Effector CD4-positive, alpha-beta T cell (primary cell): ENCODE measurements around the gene HNRNPR.
A peak's percentile ranks its signal among the peaks of the same experiment; 100 is the strongest.
"Not testable (repeated sequence)": the region's sequence is repeated elsewhere in the genome, so short reads cannot be mapped to it uniquely, and the experiment has no call there.

Experiments
- DNase-seq: peaks from one replicate; pipeline ENCODE4 v3.0.0-alpha.2; 2020
- total RNA-seq: gene quantifications from one replicate; lab custom pipeline; 2026; lab: John Stamatoyannopoulos, UW

The HNRNPR gene
- total RNA-seq, result 166 reads per million, percentile 90 among the genes with 10 or more reads in this experiment

DNA sequence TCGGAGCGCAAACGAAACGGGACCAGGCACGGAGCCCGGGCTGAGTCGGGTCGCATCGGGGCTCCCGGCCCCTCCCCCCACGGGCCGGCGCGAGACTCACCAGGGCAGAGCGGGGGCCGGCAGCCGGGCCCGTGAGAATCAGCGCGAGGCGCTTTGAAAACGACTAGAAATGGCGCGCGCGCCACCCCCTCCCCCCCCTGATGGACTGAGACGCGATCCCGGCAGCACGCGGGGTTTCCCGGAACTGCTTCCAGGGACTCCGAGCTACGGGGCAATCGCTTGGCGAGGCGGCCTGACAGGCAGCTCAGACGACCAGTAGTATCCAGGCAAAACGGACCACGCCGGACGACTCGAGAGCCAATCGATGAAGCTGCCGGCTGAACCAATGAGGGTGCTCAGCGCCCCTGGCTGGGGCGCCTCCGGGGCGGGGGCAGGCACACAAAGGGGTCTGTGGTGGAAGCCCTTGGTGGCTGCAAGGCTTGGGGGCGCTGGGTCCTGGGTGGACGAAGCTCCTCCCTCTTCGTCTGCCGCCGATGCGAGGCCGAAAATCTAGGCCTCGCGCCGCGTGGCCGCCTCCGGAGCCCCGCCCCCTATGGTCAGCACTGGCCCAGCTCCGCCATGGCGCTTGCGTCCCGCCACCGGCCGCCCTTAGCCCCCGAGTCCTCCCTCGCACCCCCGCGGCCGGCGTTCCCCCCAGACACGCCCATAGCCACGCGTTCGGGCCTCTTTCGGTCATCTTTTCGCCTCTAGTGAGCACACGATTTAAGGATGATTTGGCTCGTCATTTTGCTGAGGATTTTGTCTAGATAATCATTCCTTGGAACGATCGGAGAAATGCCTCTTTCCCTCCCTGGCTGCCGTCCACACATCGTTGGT, at the start of gene HNRNPR:
Gene HNRNPR (minus strand): TSS at position 174 of the 876 bp plus-strand sequence. CDS start 3,276 bp downstream, outside the sequence.
- peak; percentile 100 for DNase-seq

DNA sequence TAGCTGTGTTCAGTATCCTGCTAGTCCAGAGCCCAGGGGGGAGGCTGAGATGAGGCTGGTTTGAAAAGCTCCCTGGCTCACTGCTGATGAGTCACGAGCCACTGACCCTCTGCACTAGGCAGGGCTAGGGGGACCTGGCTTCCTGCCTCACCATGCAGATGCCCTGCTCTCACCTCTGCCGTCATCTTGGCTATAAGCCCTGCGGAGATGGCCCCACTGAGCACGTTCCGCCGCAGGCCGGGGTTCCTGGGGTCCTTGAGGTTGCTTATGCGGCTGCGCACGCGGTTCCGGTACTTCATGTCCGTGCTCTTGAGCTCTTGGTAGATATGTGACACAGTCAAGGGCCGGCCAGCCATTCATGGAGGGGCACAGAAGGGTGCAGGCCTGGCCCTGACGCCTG, 49.6 kb upstream of the HNRNPR start:
- no peak for DNase-seq

DNA sequence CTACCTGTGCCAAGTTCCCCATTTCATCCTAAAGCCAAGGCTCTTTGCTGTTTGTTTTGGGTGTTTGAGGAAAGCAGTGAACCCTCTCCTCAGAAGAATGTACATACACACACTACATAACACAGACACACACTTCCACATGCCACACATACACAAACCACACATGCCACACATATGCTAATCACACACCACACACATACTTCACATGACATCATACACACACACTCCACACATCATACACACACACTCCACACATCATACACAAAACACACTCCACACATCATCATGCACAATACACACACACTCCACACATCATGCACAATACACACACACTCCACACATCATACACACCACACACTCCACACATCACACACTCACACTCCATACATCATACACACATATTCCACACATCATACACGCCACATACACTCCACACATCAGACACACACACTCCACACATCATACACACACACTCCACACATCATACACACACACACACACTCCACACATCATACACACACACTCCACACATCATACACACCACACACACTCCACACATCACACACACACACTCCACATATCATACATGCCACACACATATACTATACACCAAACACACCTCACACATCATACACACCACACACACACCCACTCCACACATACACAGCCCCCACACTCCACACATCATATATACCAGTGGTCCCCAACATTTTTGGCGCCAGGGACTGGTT, 48.2 kb upstream of the HNRNPR start:
- no peak for DNase-seq

DNA sequence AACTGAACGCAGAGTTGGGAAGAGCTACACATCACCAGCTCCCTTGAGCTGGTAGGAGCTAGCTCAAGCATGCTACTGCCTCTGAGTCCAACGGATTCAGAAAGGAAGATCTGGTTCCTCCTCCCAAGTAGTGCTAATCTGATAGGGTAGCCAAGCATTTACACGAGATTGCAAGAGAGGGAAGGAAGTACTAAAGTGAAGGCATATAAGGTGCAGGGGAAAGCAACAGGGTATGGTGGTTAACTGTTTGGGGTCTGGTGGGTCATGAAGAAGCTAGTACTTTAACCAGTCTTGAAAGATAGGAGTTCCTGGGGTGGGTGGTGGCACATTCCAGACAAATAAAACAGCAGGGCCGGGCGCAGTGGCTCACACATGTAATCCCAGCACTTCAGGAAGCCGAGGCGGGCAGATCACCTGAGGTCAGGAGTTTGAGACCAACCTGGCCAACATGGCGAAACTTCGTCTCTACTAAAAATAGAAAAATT, 45.8 kb upstream of the HNRNPR start:
- no peak for DNase-seq

DNA sequence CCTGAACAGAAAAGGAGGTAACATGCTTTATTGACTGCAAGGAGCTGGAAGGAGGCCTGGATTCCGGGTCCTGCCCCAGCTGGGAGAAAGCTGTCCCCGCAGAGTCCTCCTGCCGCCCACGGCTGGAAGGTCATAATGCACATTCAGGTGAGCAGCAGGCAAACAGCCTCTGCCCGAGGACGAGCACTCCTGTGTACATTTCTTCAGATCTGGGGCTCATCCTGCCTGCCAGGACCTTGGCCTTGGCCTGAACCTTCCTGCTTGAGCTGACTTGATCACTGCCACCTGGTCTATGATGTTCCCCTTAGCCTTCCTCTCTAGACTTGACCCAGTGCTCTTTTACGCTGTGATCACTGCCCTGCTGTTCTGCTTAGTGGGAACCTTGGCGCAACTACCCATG, 43.4 kb upstream of the HNRNPR start:
- no peak for DNase-seq

DNA sequence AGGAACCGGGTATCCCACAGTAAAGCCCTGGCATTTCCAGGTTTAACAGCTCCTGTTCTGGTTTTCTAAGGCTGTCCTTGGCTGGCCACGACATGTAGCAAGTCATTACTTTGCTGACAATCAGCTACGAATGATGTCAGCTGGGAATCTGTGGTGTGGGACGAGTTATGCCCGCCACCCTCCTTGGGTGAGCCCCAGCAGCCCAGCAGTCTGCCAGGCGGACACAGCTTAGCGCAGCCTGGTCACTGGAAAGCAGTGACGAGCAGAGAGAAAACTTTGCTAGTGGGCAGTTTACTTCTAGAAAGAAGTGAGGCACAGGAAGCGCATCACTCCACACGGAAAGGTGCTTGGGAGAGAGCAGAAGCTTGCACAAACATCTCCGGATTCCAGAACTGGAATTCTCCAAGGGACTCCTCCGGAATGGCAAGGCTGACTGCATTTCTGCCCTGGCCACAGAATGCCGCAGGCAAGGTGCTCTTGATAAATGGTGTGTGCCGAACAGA, 41.1 kb upstream of the HNRNPR start:
- DNase-seq, result no peak

DNA sequence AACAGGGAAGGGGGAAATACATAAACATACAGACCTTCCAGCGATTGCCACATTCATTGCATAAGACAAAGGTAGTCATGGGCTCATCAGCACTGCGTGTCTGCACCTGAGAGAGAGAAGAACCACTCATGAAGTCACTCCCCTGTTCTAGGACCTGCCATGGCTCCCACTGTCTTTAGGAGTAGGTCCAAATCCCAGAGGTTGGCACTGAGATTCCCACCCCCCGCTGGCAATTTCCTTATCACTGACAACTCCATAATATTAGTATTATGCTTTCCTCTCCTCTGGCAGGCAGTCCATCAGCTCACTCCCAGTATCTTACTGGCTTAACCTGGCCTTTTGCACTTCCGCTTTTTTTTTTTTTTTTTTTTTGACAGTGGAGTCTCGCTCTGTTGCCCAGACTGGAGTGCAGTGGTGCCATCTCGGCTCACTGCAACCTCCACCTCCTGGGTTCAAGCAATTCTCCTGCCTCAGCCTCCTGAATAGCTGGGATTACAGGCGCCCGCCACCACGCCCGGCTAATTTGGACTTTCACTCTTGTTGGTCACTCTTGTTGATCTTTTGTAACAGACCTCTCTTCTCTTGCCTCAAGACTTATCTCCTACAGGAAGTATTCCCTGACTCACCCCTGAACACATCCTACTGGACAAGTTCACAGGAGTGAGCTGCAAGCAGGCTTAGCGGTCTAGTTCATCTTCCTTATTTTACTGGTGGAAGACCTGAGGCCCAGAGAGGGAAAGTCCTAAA, 40.4 kb upstream of the HNRNPR start:
- DNase-seq, result no peak

DNA sequence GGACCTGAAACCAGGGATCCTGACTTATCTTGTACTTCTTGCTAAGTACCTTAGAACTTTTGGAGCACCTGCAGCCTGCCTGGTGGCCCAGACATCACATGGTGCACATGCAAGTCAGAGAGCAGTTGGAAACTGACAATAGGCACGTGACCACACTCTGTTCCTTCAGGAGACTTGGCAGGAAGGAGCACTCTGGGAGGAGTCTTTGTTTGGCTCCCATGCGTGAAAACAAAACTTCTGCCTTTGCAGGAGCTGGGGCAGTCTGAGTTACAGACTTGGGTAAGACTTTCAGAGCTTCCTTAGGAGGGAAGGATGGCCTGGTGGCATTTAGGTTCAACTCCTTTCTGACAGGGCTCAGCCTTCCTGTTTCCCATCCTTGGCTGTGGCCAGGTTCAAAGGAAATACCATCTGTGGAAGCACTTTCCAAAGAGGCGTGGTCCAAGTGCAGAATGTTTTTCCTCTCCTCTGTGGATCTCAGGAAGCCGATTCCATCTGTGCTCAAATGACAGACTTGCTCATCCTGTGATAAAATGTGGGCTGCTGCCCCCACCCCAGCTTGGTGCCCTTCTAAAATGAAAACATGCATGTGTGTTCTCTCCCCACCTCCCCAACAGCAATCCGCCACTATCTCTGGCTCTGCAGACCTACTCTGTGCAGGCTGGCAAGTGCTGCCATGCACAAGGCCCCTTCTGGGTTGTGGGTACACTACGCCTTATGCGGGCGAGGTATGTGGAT, 39.7 kb upstream of the HNRNPR start:
- no peak for DNase-seq

DNA sequence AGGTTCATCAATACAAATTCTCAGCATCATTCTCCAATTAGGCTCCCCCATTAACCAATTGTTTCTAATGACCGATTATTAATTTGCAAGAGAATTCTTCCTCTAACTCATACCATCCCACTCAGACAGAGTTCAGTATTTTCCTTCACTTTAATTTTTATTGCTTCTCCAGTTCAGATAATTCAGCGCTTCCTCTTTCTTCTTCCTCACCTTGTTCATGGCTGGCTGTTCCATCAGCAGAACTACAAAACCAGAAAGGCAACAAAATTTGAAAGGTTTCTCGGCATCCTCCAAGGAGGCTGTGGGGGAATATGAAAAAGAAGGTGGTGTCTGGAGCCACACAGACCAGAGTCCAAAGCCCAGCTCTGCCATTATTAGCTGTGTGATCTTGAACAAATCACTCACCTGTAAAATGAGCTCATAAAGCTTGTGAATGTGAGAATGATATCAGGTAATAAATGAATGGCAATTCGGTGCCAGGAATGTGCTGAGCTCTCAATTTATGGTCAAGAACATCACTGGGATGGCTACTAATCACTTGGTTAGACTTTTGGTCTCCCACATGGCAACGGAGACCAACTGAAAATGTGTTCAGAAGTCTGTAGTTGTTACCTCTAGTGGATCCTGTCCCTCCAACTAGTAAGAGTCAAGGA, 37.3 kb upstream of the HNRNPR start:
- DNase-seq, result no peak

DNA sequence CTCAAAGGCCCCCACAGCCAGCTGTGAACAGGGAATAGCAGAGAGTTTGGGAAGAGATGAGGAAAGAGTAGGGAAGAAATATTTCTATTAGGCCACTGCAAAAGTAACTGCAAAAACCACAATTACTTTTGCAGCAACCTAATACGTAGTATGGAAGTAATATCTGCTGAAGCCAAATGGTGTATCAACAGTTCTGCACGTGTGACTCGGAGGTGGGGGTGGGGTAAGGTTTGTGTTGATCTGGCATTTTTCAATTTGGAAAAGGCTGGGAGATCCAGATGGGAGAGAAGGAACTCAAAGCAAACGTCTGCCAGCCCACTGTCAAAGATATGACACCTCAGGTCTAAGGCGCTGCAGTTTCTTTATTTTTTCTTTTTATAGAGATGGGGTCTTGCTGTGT, 36.6 kb upstream of the HNRNPR start:
- DNase-seq, result no peak

DNA sequence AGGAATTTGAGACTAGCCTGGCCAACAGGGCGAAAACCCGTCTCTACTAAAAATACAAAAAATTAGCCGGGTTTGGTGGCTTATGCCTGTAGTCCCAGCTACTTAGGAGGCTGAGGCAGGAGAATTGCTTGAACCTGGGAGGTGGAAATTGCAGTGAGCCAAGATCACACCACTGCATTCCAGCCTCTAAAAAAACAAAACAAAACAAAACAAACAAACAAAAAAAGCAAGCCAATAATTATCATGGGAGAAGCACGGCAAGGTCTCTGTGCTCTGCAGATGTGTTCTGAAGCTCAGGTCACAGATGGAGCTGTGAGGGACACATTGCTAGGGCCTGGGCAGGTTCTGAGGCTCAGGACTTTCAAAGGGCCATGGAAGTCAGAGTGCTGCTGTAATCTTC, 36.2 kb upstream of the HNRNPR start:
- DNase-seq, result not testable (repeated sequence)

DNA sequence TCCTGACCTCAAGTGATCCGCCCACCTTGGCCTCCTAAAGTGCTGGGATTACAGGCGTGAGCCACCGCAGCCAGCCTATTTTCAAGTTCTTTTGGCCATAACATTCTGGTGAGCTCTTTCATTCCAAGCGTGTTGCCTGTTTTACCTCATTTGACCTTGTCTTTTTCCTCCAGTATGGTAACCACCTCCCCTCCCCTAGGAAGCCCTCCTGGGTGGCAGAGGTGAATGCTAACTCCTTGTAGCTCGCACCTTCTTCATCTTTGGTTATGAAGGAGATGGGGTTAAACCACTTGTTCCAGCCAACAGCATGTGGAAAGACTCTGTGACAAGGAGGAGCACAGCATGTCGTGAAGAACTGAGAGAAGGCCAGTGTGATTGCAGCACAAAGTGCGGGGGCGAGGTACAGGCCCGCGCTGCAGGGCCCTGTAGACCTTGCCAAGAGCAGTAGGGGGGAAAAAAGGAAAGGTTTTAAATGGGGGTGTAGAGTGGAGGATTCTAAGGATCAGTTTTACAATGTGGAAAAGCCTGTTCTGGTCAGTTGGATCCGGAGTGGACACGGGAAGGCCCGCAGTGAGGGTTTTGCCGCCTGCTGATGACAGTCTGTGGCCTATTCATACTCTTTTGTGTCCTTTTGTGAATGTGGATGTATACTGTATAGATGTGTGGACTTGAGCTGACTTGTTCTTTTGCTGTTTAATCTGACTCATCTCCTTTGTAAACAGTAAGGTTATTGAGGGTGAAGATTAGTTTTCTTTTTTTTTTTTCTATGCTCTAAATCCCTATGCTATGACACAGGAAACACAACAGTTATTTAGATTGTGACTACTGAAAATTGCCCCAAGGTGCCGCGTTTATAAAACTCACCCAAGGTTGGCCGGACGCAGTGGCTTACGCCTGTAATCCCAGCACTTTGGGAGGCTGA, 33.1 kb upstream of the HNRNPR start:
- no peak for DNase-seq

DNA sequence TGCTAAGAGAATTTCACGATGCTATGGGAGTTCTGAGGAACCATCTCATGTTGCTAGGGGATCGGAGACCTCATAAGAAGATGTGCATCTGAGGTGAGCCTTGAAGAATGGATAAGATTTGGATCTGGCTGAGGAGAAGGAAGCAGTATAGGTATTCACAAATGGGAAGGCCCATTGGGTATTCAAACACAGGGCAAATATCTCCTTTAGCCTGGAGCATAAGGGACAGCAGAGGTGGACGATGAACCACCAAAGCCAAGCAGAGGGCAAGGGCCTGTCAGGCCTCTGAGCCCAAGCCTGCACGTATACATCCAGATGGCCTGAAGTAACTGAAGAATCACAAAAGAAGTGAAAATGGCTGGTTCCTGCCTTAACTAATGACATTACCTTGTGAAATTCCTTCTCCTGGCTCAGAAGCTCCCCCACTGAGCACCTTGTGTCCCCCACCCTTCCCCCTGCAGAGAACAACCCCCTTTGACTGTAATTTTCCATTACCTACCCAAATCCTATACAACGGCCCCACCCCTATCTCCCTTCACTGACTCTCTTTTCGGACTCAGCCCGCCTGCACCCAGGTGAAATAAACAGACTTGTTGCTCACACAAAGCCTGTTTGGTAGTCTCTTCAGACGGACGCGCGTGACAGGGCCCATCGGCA, 30.1 kb upstream of the HNRNPR start:
- DNase-seq, result not testable (repeated sequence)

DNA sequence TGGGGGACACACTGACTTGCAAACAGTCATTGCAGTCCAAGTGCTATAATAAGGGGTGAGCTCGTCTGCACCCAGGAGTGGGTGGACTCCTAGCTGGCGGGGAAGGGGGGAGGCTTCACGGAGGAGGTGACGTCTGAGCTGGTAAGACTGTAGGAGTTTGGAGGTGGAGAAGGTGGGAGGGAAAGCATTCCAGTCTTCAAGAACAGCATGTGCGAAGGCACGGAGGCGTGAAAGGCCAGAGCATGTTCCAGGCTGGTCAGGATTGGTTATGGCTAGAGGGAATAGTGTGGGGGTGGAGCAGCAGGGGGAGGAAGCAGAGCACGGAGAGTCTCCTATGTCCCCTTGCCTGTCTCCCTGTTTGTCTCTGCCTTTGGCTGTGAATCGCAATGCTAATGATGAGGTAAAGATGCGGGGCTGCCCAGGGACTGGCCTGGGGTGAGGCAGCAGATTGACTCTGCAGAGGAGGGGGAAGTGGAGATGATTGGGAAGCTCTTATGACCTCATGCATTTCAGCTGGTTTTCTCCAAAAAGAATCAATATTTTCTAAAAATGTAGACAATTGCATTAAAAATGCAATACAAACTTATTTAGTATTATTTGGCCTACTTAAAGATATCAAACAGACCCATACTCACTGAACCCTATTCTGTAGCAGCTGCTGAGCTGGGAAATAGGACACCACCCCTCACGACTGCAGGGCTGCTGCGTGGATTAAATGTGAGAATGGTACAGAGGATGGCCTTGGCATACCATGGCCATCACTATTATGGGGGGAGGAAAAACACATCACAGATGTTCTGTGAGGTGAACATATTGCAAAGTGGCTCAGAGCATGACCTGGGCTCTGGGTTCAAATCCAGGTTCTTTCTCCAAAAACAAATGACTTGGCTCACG, 28.1 kb upstream of the HNRNPR start:
- no peak for DNase-seq

DNA sequence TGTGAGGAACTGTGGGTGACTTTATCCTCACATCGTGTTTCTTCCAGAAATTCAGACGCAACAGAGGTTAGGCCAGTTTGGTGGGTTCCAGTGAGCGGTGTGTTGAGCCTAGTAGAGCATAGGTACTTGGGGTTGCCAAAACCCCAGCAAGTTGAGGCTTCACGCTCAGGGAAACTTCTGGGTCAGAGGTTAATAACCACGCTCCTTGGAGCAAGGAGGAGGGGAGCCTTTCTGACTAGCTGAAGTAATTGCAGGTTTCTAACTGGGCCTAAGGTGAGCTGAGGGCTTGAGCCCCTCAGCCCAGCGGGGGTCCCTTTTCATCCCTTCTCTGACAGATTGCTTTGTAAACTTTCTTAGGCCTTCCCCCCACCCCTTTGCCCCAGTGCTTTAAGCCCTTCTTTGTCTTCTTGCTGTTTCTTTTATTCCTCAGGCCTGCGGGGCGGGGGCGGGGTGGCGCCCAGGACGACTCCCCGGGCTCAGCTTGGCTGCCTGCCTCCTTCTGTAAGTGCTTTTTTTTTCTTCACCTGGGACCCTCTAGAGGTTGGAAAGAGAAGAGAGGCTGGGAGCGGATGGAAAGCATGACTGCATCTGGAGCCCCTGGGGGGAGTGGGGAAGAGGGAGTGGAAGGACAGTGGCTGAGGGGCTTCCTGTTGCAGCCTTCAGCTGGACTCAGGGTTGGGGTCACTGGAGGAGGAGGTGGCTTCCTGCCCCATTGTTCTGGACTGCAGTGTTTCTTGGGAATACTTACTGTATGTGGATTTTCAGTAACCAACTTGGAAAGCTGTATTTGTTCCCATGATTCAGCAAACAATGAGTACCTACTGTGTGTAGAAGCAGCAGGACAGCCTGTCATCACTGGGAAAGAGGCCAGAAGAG, 26.9 kb upstream of the HNRNPR start:
- no peak for DNase-seq

DNA sequence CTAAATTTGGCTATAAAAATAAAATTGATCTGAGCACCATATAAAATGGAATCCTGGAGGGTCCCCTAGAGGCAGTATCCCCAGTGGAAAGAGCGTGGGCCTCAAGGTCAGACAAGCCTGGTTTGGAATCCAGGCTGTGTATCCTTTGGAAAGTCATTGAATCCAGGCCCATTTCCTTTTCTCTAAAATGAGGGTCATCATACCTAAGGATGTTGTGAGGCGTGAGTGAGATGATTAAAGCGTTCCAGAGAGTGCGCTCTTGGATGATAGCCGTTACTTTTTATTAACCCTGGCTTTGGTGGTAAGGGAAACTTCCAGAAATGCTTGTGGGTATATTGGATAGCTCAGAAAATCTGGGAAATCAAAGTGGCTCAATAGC, 26.2 kb upstream of the HNRNPR start:
- DNase-seq, result no peak

DNA sequence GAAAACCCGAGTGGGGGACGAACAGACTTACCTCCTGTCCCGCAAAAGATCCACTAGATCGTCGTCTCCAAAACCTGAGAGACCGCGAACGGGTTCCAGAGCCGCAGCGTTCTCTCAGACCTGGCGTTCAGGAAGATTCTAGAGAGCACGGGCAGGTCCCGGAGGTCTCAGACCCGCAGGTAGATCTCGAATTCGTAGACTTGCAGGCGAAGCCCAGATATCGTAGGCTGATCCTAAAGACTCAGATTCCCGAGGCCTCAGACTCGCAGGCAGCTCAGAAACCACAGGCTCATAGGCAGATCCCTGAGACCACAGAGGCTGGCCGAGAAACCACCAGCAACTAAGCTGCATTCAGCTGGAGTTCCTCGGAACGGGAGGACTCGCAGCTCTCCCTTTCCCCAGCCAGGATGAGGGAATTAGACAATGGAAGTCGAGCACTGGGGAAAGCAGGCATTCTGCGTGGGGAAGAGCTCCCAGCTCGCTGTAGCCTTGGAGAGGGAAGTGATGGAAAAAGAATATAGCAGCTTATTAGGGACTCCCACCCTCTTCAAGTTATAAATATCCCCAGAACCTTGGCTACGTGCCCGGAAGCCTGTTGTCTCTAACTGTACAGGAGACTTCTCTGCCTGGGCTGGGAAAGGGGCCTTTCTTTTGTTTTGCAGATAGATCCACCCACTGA, 25.4 kb upstream of the HNRNPR start, which contains the start of gene ZNF436:
Gene ZNF436 (minus strand): TSS at position 502 of the 679 bp plus-strand sequence. CDS start 1,831 bp downstream, outside the sequence.
- DNase-seq, result peak; percentile 35
